Gastroesophageal sphincter (tissue), 3 donors: ENCODE results near the gene PRICKLE1.

Experiments
- CTCF ChIP-seq, 4 experiments: fragments of 200-600 bp in 2 of 4; fragments of 450-650 bp in 2 of 4; sonication (generic) in 1 of 4; IDR thresholded peaks; one replicate each; pipeline ENCODE4 v1.5.1; 2017 to 2019; ENCODE audit warnings: antibody characterized with exemption in 4 of 4, mild to moderate bottlenecking in 2 of 4, moderate library complexity in 2 of 4
- EP300 ChIP-seq: sonication (generic); formaldehyde crosslinking; IDR thresholded peaks from one replicate; pipeline ENCODE4 v1.6.1; 2017; ENCODE audit warnings: antibody characterized with exemption, mild to moderate bottlenecking
- POLR2A ChIP-seq, 2 donors: fragments of 450-650 bp; IDR thresholded peaks; one replicate each; pipeline ENCODE4 v1.6.1; 2017; ENCODE audit warnings: antibody characterized with exemption in 2 of 2, mild to moderate bottlenecking in 2 of 2, moderate library complexity in 1 of 2
- POLR2AphosphoS5 ChIP-seq: sonication (generic); formaldehyde crosslinking; IDR thresholded peaks from one replicate; pipeline ENCODE4 v1.6.1; 2017; ENCODE audit warnings: antibody characterized with exemption

- no peak for TF ChIP-seq CTCF (IDR thresholded peaks at IDR 0.05)
- no peak for TF ChIP-seq POLR2A (IDR thresholded peaks at IDR 0.05)
- TF ChIP-seq POLR2AphosphoS5: no peak
- TF ChIP-seq EP300: no peak
These were observed 147.2 kb downstream of the PRICKLE1 start for GRCh38 chr12:42442311-42442759.
